NCI-H2171 treated with DMSO at 0.1 percent for 48 hours (cell line): ENCODE data around the gene KRT81.
"Not testable (repeated sequence)": the region's sequence is repeated elsewhere in the genome, so short reads cannot be mapped to it uniquely, and the experiment has no call there.

Source experiments
- DNase-seq: peaks from one replicate; lab custom pipeline; 2025; lab: John Stamatoyannopoulos, UW

KRT81 gene

DNA sequence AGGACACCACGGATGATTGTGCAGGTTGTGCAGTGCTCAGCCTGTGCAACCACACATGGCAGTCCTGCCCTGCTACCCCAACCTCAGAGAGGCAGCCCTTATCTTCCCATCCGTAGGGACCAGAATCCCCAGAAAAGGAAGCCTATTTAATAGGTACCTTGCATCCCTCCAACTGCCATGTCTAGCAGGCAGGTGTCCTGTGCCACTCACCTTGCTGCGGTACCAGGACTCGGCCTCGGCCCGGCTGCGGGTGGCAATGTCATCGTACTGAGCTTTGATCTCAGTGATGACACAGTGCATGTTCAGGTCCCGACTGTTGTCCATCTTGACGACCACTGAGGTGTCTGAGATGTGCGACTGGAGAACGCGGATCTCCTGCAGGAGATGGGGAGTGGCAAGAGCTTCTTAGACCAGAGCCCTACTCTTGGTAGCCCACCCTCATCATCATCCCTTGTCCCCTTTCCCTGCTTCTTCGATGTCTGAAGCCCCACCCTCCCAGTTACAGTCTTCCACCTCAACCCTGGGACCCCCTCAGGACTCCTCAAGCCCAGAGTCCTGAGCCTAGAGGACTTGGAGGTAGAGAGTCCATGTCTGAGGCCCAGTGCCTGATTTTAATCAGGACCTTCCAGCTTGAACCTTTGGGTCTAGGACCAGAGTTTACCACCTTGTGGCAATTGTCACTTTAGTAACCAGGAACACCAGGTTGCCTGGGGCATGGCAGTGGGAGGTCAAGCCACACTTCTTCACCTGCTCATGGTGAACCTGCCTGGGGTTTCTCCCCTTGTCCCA is 37.7 kb downstream of the KRT81 start:
- no peak for DNase-seq

DNA sequence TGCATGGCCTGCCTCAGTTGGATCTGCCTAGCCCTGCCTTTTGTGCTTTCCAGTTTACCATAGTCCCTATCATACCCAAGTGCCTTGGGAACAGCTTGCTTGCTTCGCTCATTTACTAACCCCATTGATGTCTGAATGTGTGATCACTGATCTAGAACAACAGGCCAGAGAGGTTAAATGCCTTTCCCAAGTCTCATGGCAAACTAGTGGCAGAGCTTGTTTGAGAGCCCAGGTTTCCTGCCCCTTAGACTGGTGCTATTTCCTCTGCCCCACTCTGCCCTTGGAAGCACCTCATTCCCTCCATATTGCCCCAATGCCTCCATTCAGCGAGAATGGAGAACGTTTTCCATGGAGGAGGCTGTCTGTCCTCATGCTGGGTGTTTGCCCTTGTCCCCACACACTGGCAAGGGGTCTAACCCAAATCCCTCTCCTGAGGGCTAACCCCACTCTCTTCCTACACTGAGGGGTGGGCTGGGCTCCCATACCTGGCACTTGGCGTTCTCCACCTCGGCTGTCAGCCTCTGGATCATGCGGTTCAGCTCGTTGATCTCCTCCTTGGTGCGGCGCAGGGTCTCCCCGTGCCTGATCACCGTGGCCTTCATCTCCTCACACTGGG is 38.5 kb downstream of the KRT81 start:
- DNase-seq = no peak

DNA sequence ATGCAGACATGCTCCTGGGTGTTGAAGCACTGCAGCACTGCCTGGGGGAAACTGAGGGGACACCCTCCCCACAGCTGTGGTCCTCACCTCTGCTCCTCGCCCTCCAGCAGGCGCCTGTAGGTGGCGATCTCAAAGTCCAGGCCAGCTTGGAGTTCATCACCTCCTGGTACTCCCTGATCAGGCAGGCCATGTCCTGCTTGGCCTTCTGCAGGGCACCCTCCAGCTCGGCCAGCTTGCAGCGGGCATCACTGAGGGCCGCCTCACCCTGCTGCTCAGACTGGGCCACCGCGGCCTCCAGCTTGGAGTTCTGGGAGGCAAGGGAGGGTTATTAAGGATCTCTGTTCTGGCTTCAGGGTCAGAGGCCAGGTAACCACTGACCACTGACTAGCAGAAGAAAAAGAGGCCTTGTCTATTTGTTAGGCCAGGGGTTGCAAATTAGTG is 39.1 kb downstream of the KRT81 start:
- DNase-seq = not testable (repeated sequence)

DNA sequence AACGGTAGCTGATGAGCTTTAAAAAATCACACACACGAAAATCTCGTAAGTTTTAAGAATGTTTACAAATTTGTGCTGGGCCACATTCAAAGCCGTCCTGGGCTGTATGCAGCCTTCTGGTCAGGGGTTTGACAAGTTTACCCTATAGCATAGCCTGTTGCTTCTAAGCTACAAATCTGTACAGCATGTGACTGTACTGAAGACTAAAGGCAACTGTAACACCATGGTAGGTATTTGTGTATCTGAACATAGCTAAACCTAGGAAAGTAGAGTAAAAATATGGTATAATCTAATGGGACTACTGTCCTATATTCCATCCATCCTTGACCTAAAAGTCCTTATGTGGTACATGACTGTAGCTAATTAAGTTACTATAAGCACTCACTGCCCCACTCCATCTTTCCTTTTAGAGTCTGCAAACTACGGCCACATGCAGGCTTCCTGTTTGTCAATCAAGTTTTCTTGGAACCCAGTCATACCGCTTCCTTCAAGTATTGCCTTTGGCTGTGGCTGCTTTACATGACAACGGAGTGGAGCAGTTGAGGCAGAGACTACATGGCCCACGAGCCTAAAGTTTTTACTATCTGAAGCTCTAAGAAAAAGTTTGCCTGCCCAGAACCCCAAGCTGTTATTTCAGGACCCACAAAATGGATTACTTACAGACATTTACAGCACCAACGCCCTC is 39.8 kb downstream of the KRT81 start:
- no peak for DNase-seq

DNA sequence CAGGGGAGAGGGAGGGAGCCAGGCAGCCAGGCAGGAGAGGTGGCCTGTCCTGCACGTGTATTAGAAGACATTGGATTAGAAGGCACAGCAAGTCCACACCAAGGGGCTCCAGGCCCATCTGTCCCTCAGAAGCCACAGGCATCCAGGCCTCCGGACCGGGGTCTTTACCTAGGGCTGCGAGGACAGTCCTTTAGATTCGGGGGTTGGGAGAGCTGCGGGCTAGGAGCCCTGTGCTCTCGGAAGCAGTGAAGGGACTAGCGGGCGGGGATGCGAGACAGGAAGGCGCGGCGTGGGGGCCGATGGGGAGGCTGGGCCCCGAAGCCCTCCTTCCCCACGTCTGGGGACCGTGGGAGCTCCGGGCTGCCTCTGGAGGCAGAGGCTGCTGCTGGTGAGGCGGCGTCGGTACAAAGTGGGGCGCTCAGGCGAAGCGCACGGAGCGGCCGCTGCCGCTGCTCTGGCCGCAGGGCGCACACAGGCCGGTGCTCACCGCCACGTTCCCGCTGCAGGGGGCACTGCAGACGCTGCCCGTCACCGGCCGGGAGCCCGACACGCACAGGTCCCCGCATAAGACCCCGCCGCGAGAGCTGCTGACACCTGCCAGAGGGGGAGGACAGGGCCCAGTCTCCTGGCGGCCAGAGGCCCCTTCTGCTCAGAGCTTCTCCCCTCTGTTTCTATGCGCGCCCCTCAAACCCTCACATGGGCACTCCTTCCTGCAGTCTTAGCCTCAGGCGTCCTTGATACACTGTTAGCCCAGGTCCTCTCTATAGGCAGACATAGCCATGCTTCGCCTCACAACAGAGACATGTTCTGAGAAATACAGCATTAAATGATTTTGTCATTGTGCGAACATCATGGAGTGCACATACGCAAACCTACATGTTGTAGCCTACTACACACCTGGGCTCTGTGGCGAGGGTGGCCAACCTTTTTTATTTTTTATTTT is 41.0 kb downstream of the KRT81 start:
- DNase-seq = no peak

DNA sequence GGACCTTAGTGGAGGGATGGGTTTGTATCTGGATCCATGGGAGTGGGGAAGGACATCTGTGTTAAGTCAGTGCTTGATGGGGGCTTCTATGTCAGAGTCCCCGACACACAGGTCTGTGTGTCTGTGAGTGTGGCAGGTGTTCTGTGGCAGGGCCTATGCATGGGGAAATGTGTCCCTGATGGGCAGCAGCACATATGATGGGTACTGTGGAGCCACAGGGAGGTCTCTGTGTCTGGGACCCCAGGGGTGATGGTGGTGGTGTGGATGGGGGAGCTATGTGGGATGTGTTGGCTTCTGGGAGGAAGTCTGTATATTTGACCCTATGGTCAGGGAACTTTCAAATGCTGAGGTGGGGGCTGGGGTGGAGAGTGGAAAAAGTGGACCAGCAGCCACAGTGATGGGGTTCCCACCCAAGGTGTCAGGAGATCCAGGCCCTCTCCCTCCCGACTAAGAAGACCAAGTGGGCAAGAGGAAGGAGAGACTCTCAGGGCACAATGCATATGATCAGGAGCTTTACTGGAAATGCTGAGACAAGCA is 41.8 kb downstream of the KRT81 start:
- DNase-seq = no peak

DNA sequence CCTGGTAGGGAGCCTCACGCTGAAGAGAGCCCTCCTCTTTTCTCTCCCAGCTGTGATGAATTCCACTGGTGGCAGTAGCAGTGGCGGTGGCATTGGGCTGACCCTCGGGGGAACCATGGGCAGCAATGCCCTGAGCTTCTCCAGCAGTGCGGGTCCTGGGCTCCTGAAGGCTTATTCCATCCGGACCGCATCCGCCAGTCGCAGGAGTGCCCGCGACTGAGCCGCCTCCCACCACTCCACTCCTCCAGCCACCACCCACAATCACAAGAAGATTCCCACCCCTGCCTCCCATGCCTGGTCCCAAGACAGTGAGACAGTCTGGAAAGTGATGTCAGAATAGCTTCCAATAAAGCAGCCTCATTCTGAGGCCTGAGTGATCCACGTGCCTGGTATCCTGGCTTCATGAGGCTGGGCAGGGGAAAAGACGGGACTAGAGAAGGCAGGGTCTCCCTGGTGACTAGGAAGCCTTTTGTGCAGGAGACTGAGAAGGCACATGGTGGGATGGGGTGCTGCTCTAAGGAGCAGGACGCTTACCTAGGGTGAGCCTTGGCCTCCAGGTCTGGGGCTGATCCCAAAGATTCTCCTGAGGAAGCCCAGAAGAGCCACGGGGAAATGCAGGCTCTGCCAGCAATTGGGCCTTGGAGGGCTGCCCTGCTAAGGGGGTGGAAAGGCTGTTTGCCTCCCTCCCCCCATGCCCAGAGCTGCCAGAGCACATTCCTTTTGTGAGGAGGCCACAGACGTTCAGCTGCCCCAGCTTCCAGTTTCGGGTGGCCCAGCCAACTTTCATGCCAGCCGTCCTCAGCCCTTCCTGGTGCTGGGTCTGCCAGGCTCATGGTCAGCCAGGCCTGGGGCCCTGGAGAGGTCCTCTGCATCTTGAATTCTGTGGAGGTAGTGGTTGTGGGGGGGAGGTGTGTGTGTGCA is 42.5 kb downstream of the KRT81 start:
- no peak for DNase-seq

DNA sequence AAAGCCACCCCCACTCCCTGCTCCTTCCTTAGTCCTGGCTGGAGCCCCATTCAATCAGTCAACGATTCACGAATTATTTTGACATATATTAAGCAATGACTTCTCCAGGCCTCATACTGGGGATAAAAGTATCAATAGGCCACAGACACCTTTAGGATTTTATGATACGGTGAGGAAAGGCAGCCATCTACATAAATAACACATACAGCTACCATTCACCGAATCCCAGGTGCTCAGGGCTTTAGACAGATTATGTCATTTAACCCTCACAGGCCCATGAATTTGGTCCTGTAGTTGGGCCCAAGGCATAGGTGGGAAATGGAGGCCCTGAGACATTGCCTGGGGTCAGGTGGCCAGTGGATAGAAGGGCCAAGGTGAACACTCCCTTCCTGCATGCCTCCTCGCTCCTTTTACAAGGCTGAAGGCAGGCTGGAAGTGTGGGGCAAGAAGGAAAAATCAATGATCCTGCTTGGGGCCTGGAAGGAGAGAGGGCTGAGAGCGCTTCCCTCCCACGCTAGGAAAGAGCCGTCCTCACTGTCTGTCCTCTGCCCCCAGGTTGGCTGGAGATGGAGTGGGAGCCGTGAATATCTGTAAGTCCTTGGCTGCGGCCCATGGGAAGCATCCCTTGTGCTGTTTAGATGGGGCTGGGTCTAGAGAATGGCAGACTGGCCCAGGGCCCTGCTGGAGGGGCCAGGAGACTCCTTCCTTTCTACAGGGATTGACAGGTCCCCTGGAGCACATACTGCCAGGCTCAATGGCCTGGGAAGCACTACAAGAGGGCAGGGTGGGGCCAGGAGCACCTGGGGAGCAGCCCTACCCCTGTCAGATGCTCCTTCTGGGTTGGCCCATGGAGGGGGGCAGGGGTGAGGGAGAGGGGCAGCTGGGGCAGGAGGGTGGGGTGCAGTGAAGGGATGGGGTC is 43.5 kb downstream of the KRT81 start:
- no peak for DNase-seq

DNA sequence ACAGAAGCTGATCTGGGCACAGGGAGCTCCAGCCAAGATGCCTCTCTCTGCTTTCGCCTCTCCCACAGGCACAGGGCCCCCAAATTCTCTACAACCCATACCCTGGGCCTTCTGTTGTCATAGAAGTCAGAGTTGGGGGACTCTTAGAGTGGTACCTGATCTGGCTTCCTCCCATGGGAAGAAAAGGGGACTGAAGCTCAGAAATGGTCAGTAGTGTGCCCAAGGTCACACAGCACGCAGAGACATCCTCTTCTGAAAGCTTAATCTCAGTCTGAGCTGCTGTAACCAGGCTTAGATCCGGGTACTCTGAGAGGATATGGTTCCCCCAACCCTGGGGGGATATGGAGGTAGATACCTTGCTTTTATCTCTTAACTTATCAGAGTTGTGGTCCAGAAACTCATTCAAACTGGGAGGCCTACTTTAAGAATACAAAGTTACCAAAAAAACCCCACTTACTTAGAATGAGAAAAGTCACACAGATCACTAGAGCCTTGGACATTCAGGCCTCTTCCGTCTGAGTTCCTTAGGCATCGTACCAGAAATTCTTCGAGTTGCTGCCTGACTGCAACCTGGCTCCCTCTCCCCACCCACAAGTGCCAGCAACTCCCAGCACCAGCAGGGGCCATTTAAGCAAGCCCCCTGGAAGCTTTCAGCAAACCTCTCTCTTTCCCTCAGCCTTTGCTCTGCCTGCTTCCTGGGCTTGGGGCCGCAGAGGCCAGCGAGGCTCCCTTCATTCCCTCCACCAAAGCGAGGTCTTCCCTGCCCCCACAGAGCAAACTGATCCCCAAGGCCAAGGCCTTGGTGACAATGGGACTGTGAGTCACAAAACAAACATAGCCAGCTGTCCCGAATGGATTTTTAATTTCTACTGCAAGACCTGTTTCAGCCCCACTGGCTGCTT is 44.4 kb downstream of the KRT81 start:
- DNase-seq = peak; percentile 80

DNA sequence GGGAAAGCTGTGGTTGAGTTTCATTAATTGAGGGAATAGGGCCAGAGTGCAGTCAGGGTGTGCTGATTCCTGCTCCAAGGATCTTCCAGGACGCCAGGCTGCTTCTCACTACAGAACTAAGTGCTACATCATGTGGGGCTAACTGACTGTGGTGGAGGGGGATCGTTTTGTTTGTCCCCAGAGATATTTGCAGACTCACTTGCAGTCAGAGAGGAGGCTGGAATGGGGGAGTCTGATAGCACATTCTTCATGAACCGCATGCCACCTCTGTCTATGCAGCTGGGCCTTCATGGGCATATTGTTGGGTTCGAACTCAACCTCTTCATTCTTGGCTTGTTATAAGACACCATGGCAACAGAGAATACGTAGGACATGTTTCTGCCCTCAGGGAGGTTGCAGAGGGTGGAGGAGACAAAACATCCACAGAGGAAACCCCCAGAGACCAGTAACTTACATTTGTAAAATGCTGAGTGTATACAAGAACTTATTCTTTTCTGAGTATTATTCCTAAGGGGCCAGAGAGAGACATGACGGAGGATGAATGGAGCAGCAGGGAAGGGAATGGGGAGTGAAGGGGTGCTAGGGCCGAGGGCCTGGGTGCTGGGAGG is 45.3 kb downstream of the KRT81 start:
- no peak for DNase-seq

DNA sequence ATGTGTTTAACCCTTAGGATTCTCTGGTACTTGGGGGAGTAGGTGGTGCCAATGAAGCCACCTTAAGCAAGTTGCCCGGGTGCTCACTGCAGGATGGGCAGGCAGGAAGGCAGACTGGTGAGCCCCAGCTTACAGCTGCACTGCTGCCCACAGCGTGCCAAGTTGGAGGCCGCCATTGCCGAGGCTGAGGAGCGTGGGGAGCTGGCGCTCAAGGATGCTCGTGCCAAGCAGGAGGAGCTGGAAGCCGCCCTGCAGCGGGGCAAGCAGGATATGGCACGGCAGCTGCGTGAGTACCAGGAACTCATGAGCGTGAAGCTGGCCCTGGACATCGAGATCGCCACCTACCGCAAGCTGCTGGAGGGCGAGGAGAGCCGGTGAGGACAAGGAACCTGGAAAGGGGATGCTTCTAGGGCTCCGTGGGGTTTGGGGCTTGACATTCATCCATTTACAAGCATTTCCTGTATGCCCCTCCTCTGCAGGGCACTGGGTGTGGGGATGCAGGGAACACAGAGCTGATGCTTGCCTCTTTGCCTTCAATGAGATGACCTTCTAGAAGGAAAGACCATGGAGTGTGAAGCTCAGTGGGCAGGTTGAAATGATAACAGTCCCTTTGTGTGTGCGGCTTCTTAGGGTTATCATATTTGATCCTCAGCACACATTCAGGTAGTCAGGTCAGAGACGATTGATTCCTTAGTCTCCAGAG is 45.9 kb downstream of the KRT81 start:
- no peak for DNase-seq

DNA sequence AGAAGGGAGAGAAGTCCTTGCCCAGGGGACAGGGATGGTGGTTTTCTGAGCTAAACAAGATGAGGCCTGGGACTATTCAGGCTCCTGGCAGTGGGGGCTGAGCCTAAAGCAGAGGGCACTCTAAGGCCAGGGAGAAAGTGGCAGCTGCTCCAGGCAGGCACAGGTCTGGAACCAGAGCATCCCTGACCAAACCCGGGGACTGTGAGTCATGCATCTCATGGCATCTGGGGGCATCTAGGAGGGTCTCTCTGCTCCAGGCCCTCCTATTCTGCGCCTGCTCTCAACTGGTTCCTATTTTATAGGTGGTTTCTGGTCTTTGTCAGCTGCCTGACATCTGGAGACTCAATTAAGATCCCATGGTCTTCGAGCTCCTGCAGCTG is 46.7 kb downstream of the KRT81 start:
- no peak for DNase-seq

DNA sequence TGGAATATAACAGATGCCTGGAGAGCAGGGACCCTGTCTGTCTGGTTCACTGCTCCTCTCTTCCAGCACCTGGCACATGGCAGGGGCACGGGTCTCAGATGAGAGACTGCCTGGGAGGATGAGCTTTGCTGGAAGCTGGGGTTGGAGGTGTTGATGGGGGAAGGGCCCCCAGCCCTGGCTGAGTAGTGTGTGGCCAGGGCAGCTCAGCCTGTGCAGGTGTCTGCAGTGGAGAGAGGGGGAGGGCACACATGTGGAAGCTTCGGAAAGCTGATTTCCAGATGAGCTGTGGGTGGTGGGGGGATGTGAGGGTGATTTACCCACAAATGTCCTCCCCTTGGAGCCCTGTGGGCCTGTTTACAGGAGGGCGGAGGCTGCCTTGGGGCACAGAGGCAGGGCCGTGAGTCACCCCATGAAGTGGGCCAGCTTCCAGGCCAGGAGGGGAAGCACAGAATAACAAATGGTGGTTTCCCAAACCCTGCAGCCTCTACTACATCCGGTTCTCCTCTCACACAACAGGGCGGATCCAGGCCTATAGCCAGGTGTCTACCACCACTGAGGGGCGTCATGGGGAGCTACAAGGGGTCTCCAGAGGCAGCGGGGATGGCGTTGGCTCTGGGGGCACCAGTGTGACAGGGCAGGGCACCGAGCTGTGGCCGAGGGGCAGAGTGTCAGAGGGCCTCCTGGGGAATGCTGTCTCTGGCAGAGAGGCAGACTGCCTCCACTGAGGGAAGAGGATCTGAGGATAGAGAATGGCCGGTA is 47.3 kb downstream of the KRT81 start:
- peak; percentile 62 for DNase-seq

DNA sequence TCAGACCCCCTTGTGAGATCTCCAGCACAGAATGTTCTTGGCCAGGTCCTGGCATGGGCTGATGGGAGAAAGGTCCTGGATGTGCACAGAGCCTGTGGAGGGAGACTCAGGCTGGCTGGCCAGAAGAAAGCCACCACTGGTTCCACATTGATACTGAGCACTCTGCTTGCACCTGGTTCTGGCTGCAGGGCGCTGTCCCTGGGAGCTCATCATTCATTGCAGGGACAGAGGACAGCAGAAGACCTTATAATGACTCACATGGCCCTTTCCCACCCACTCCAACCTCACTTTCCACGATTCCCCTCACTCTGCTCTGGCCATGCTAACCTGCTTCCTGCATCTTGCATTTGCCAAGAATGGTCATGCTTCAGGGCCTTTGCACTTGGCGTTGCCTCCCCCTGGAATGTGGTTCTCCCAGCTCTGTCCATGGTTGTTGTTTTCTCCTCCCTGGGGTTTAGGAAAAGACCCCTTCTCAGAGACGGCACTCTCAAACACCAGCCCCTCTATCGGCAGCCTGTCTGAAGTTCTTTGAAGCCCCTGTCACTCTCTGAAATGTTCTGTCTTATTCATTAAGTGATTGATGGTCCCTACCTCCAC is 48.0 kb downstream of the KRT81 start:
- DNase-seq = no peak

DNA sequence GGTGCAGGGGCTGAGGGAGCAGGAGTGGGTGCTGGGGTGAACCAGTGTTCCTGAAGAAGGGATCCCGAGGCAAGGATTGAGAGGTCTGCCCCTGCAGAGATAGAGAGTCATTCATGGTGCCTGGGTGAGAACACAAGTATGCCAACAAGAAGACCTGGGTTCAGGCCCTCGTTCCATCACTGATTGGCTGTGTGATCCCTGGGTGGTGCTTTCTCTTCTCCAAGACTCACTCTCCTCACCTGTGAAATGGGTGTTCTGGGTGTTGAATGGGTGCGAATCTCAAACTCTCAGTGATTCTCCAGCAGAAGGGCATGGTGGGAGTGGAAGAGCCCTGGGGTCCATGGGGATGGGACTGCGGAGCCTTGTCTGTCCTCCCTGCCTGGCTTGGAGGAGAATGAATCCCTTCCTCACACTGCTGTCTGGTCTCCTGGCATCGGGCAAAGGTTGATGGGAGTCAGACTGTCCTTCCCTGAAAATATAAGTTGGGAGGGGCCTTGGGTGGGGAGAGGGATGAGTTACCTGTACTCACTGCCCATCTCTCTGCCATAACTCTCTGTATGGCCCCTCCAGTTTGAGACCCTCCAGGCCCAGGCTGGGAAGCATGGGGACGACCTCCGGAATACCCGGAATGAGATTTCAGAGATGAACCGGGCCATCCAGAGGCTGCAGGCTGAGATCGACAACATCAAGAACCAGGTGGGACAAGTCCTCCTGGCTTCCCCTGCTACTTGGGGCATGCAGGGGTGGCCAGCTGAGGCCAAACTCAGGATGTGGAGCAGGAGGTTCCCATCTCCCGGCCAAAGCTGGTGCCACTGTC is 48.7 kb downstream of the KRT81 start:
- DNase-seq = no peak
